ENCODE data around the gene PROCA1.
A peak's percentile ranks its signal among the peaks of the same experiment; 100 is the strongest.
"Not testable (repeated sequence)": the region's sequence is repeated elsewhere in the genome, so short reads cannot be mapped to it uniquely, and the experiment has no call there.

Gene PROCA1

DNA sequence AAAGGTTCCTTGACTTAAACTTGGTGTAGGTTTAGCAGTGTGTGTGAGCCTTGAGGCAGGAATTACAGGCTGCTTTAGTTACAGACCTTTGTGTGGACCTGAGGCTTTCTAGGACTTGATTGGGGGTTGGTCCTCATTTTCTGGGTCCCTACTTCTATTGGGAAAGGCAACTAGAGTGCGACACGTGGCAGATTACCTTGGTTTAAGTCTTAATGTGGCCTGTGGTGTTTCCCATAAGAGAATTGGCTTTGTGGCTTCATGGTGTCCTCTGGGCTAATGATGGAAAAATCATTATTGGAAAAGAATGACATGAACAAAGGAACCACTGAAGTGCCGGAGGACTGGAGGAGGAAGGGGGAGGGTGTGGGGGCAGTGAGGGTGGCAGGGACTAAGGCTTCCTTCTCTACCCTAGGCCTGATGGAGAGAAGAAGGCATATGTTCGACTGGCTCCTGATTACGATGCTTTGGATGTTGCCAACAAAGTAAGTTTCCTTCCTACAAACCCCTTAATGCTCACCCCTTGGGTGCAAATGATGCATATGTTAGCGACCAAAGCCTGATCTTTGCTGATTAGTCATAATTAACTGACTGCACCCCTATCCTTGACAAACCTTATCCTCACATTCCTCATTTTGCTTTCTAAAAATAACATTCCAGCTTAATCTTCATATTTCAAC lies 11.6 kb upstream of the PROCA1 start:
- H2BK15ac ChIP-seq (ENCODE audit: low read length): no peak overlapping the region
- H3K4me2 ChIP-seq (ENCODE audit: insufficient read depth, low read length, poor library complexity, severe bottlenecking): no peak overlapping the region
- no peak overlapping the region for H3K18ac ChIP-seq (ENCODE audit: low read length)
- peaks cover 0 to 1% of the 10 kb centered on the region in 2 donors for H3K9me3 ChIP-seq (replicated peaks in 1 of 2; ENCODE audit: control insufficient read depth in 2 of 2, insufficient read depth in 1 of 2, low read depth in 1 of 2, low read length in 2 of 2)
- H3K9ac ChIP-seq (ENCODE audit: low read depth, low read length, poor library complexity): no peak overlapping the region
- H2BK12ac ChIP-seq (ENCODE audit: low read length): no peak overlapping the region
- H3K4me3 ChIP-seq (ENCODE audit: low read length in 2 of 2): no peak overlapping the region
- no peak overlapping the region for H3K4ac ChIP-seq (ENCODE audit: low read length)
- H4K91ac ChIP-seq (ENCODE audit: low read depth, low read length, poor library complexity): no peak overlapping the region
- H4K8ac ChIP-seq (ENCODE audit: low read depth, low read length): no peak overlapping the region
- no peak overlapping the region for H2BK5ac ChIP-seq (ENCODE audit: low read length)
- no peak overlapping the region for H2AK5ac ChIP-seq (ENCODE audit: low read depth, low read length)
- H3K36me3 ChIP-seq (replicated peaks in 1 of 2; ENCODE audit: control insufficient read depth in 2 of 2, insufficient read depth in 2 of 2, low read length in 2 of 2): peaks cover 31 to 52% of the 10 kb centered on the region in 2 donors
- peaks cover 9% of the 10 kb centered on the region for H3K79me1 ChIP-seq (ENCODE audit: low read depth, low read length)
- no peak overlapping the region for H3K27ac ChIP-seq (replicated peaks; ENCODE audit: low read length)
- no peak overlapping the region for H2BK120ac ChIP-seq (ENCODE audit: low read depth, low read length)
- no peak overlapping the region for H3K23ac ChIP-seq (ENCODE audit: low read depth, low read length, poor library complexity)
- no peak overlapping the region for H3K14ac ChIP-seq (ENCODE audit: low read length)
- H3K27me3 ChIP-seq (ENCODE audit: control insufficient read depth in 3 of 3, insufficient read depth in 3 of 3, low read depth in 1 of 3, low read length in 3 of 3): no peaks in the 10 kb centered on the region
- WGBS, 2 donors (ENCODE audit: extremely low coverage in 2 of 2, insufficient read length in 2 of 2, insufficient replicate concordance in 1 of 2): no CpG with 5 or more reads among the region's 6 CpGs
- no peak for DNase-seq (ENCODE audit: low spot score)
- H2AFZ ChIP-seq (ENCODE audit: low read length): no peak overlapping the region
- peaks cover 29 to 35% of the 10 kb centered on the region in 2 donors for H3K4me1 ChIP-seq (ENCODE audit: control insufficient read depth in 2 of 2, insufficient read depth in 1 of 2, low read depth in 1 of 2, low read length in 2 of 2)

DNA sequence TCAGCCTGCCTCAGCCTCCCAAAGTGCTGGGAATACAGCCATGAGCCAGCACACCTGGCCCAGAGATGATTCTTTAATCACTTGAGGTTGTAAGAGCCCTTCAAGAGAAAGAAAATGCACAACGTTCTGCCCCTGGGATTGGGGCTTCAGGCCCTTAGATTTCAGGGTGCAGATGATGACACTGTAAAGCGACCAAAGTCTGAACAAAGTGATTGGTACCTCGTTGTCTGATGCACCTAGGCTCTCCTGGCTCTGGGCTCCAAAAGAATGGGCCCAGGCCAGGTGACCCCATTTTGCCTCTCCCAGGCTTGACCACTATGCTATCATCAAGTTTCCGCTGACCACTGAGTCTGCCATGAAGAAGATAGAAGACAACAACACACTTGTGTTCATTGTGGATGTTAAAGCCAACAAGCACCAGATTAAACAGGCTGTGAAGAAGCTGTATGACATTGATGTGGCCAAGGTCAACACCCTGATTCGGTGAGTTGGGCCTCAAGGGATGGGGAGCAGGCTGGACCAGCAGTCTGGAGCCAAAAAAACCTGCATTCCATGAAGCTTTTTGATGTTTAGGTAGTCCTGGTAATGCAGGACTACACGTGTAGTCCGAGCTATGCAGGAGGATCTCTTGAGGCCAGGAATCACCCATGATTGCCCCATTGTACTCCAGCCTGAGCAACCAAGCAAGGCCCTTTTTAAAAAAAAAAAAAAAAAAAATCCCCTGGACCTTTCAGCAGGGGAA lies 10.9 kb upstream of the PROCA1 start:
- H3K27me3 ChIP-seq (ENCODE audit: control insufficient read depth in 3 of 3, insufficient read depth in 3 of 3, low read depth in 1 of 3, low read length in 3 of 3): no peaks in the 10 kb centered on the region
- no peak overlapping the region for H2BK15ac ChIP-seq (ENCODE audit: low read length)
- no peak overlapping the region for H3K4me3 ChIP-seq (ENCODE audit: low read length in 2 of 2)
- H3K23ac ChIP-seq (ENCODE audit: low read depth, low read length, poor library complexity): no peak overlapping the region
- H3K14ac ChIP-seq (ENCODE audit: low read length): no peak overlapping the region
- H4K91ac ChIP-seq (ENCODE audit: low read depth, low read length, poor library complexity): no peak overlapping the region
- H2AK5ac ChIP-seq (ENCODE audit: low read depth, low read length): no peak overlapping the region
- no peak overlapping the region for H4K8ac ChIP-seq (ENCODE audit: low read depth, low read length)
- H2BK120ac ChIP-seq (ENCODE audit: low read depth, low read length): no peak overlapping the region
- H3K4me1 ChIP-seq (ENCODE audit: control insufficient read depth in 2 of 2, insufficient read depth in 1 of 2, low read depth in 1 of 2, low read length in 2 of 2): peaks cover 29 to 35% of the 10 kb centered on the region in 2 donors
- DNase-seq (ENCODE audit: low spot score): no peak
- no peak overlapping the region for H2BK12ac ChIP-seq (ENCODE audit: low read length)
- no peak overlapping the region for H3K27ac ChIP-seq (replicated peaks; ENCODE audit: low read length)
- H2BK5ac ChIP-seq (ENCODE audit: low read length): no peak overlapping the region
- H3K18ac ChIP-seq (ENCODE audit: low read length): no peak overlapping the region
- H3K9me3 ChIP-seq (replicated peaks in 1 of 2; ENCODE audit: control insufficient read depth in 2 of 2, insufficient read depth in 1 of 2, low read depth in 1 of 2, low read length in 2 of 2): peaks cover 0 to 1% of the 10 kb centered on the region in 2 donors
- H2AFZ ChIP-seq (ENCODE audit: low read length): no peak overlapping the region
- H3K36me3 ChIP-seq (replicated peaks in 1 of 2; ENCODE audit: control insufficient read depth in 2 of 2, insufficient read depth in 2 of 2, low read length in 2 of 2): peaks cover 31 to 52% of the 10 kb centered on the region in 2 donors
- H3K4ac ChIP-seq (ENCODE audit: low read length): no peak overlapping the region
- peaks cover 9% of the 10 kb centered on the region for H3K79me1 ChIP-seq (ENCODE audit: low read depth, low read length)
- no CpG with 5 or more reads among the region's 7 CpGs for WGBS, 2 donors (ENCODE audit: extremely low coverage in 2 of 2, insufficient read length in 2 of 2, insufficient replicate concordance in 1 of 2)
- H3K9ac ChIP-seq (ENCODE audit: low read depth, low read length, poor library complexity): peak overlapping the region; percentile 13
- H3K4me2 ChIP-seq (ENCODE audit: insufficient read depth, low read length, poor library complexity, severe bottlenecking): no peak overlapping the region

DNA sequence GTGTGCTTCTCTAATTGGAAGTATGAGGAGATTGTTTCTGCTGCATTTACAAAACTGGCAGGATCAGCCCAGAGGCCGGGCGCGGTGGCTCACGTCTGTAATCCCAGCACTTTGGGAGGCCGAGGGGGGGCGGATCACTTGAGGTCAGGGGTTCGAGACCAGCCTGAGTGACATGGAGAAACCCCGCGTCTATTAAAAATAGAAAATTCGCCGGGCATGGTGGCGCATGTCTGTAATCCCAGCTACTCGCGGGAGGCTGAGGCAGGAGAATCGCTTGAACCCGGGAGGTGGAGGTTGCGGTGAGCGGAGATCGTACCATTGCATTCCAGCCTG lies 9.3 kb upstream of the PROCA1 start:
- H3K9me3 ChIP-seq (replicated peaks in 1 of 2; ENCODE audit: control insufficient read depth in 2 of 2, insufficient read depth in 1 of 2, low read depth in 1 of 2, low read length in 2 of 2); H2AFZ ChIP-seq (ENCODE audit: low read length); H3K27me3 ChIP-seq (ENCODE audit: control insufficient read depth in 3 of 3, insufficient read depth in 3 of 3, low read depth in 1 of 3, low read length in 3 of 3); H3K18ac ChIP-seq (ENCODE audit: low read length); H2BK15ac ChIP-seq (ENCODE audit: low read length); H4K8ac ChIP-seq (ENCODE audit: low read depth, low read length); H2BK120ac ChIP-seq (ENCODE audit: low read depth, low read length); H2BK12ac ChIP-seq (ENCODE audit: low read length); H3K27ac ChIP-seq (replicated peaks; ENCODE audit: low read length); H3K4ac ChIP-seq (ENCODE audit: low read length); H3K23ac ChIP-seq (ENCODE audit: low read depth, low read length, poor library complexity); H3K9ac ChIP-seq (ENCODE audit: low read depth, low read length, poor library complexity); DNase-seq (ENCODE audit: low spot score); H4K91ac ChIP-seq (ENCODE audit: low read depth, low read length, poor library complexity); H2BK5ac ChIP-seq (ENCODE audit: low read length); H3K14ac ChIP-seq (ENCODE audit: low read length); H2AK5ac ChIP-seq (ENCODE audit: low read depth, low read length): not testable (repeated sequence)
- Histone ChIP-seq H3K4me1 (ENCODE audit: control insufficient read depth in 2 of 2, insufficient read depth in 1 of 2, low read depth in 1 of 2, low read length in 2 of 2) (peaks cover 36 to 38% of the 10 kb centered on the region in 2 donors), H3K4me3 (ENCODE audit: low read length in 2 of 2) (peak overlapping the region; percentile 83 to 96), H3K79me1 (ENCODE audit: low read depth, low read length) (peaks cover 10% of the 10 kb centered on the region), H3K36me3 (replicated peaks in 1 of 2; ENCODE audit: control insufficient read depth in 2 of 2, insufficient read depth in 2 of 2, low read length in 2 of 2) (peaks cover 31 to 58% of the 10 kb centered on the region in 2 donors), H3K4me2 (ENCODE audit: insufficient read depth, low read length, poor library complexity, severe bottlenecking) (peak overlapping the region; percentile 60)
- no CpG with 5 or more reads among the region's 19 CpGs for WGBS, 2 donors (ENCODE audit: extremely low coverage in 2 of 2, insufficient read length in 2 of 2, insufficient replicate concordance in 1 of 2)

DNA sequence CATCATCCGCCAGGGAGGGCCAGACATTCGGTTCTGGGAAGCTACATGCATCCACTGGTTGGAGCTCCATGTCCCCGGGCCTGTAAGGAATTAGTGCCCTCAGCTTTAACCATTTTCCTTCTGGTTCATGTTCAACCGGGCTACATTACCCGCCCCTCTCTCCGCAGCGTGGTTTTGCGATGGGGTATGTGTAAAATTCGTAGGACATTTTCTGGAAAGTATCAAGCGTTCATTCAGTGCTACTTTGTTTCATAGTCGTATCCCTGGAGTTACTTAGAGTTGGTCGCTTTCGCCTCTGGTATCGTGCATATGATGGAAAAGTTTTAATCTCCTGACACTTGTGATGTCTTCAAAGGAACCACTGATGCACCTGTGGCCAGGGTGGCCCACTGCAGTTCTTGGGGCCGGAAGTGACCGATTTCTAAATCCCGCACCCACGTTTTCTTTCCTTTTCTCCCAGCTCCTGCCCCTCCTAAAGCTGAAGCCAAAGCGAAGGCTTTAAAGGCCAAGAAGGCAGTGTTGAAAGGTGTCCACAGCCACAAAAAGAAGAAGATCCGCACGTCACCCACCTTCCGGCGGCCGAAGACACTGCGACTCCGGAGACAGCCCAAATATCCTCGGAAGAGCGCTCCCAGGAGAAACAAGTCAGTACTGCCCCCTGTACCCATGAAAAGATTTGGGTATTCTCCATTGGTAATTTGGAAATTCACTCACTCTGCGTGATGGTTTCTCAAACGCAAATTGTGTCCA lies 8.7 kb upstream of the PROCA1 start:
- Histone ChIP-seq H3K27ac (replicated peaks; ENCODE audit: low read length) (no peak overlapping the region), H3K36me3 (replicated peaks in 1 of 2; ENCODE audit: control insufficient read depth in 2 of 2, insufficient read depth in 2 of 2, low read length in 2 of 2) (peaks cover 33 to 63% of the 10 kb centered on the region in 2 donors), H3K23ac (ENCODE audit: low read depth, low read length, poor library complexity) (peak overlapping the region; percentile 82), H3K4ac (ENCODE audit: low read length) (no peak overlapping the region), H2BK15ac (ENCODE audit: low read length) (no peak overlapping the region), H3K4me1 (ENCODE audit: control insufficient read depth in 2 of 2, insufficient read depth in 1 of 2, low read depth in 1 of 2, low read length in 2 of 2) (peaks cover 36 to 44% of the 10 kb centered on the region in 2 donors), H2BK120ac (ENCODE audit: low read depth, low read length) (no peak overlapping the region), H3K4me3 (ENCODE audit: low read length in 2 of 2) (peak overlapping the region; percentile 83 to 96), H3K27me3 (ENCODE audit: control insufficient read depth in 3 of 3, insufficient read depth in 3 of 3, low read depth in 1 of 3, low read length in 3 of 3) (no peaks in the 10 kb centered on the region), H2BK5ac (ENCODE audit: low read length) (peak overlapping the region; percentile 13), H4K8ac (ENCODE audit: low read depth, low read length) (no peak overlapping the region), H3K9ac (ENCODE audit: low read depth, low read length, poor library complexity) (peak overlapping the region; percentile 92), H3K14ac (ENCODE audit: low read length) (no peak overlapping the region), H3K18ac (ENCODE audit: low read length) (peak overlapping the region; percentile 94), H2AFZ (ENCODE audit: low read length) (peak overlapping the region; percentile 56), H3K79me1 (ENCODE audit: low read depth, low read length) (peaks cover 10% of the 10 kb centered on the region), H2AK5ac (ENCODE audit: low read depth, low read length) (peak overlapping the region; percentile 68), H2BK12ac (ENCODE audit: low read length) (no peak overlapping the region), H3K9me3 (replicated peaks in 1 of 2; ENCODE audit: control insufficient read depth in 2 of 2, insufficient read depth in 1 of 2, low read depth in 1 of 2, low read length in 2 of 2) (peaks cover 0 to 1% of the 10 kb centered on the region in 2 donors), H3K4me2 (ENCODE audit: insufficient read depth, low read length, poor library complexity, severe bottlenecking) (peak overlapping the region; percentile 60), H4K91ac (ENCODE audit: low read depth, low read length, poor library complexity) (peak overlapping the region; percentile 82)
- DNase-seq (ENCODE audit: low spot score): no peak
- no CpG with 5 or more reads among the region's 30 CpGs for WGBS, 2 donors (ENCODE audit: extremely low coverage in 2 of 2, insufficient read length in 2 of 2, insufficient replicate concordance in 1 of 2)
